Suprapubic skin (tissue), 4 donors: ENCODE measurements around the gene IL15RA.

ENCODE experiments used
- CTCF ChIP-seq, 2 donors: fragments of 200-600 bp in 1 of 2; fragments of 450-650 bp in 1 of 2; sonication (generic) in 1 of 2; IDR thresholded peaks; one replicate each; pipeline ENCODE4 v1.5.1; 2016 to 2019; ENCODE audit warnings: antibody characterized with exemption in 2 of 2, mild to moderate bottlenecking in 1 of 2, moderate library complexity in 1 of 2
- EP300 ChIP-seq: sonication (generic); formaldehyde crosslinking; IDR thresholded peaks from one replicate; pipeline ENCODE4 v1.6.1; 2017; ENCODE audit warnings: antibody characterized with exemption
- POLR2A ChIP-seq, 2 donors: fragments of 450-650 bp; IDR thresholded peaks; one replicate each; pipeline ENCODE4 v1.6.1; 2017; ENCODE audit warnings: antibody characterized with exemption in 2 of 2, mild to moderate bottlenecking in 2 of 2, moderate library complexity in 2 of 2
- POLR2AphosphoS5 ChIP-seq, 3 donors: sonication (generic); formaldehyde crosslinking; IDR thresholded peaks; one replicate each; pipeline ENCODE4 v1.6.1; 2017; ENCODE audit warnings: antibody characterized with exemption in 3 of 3

GRCh38 chr10:5985029-5985428 is 7.7 kb upstream of the IL15RA start:
- no peak for TF ChIP-seq POLR2A (IDR thresholded peaks at IDR 0.05)
- TF ChIP-seq CTCF (IDR thresholded peaks at IDR 0.05): no peak
- TF ChIP-seq EP300: no peak
- TF ChIP-seq POLR2AphosphoS5 (IDR thresholded peaks at IDR 0.05): no peak
